ENCODE results near the gene CDKAL1.

Gene CDKAL1

GRCh38 chr6:21274851-21275250, 740.6 kb downstream of the CDKAL1 start:
- Histone ChIP-seq H2BK12ac (ENCODE audit: low read length in 2 of 2) (no peak overlapping the region), H3K36me3 (ENCODE audit: control insufficient read depth in 1 of 2, insufficient read depth in 2 of 2, low read depth in 1 of 2, low read length in 2 of 2) (no peaks in the 10 kb centered on the region), H4K91ac (ENCODE audit: low read length) (no peak overlapping the region), H2AFZ (ENCODE audit: low read depth, low read length) (no peak overlapping the region), H3K4me2 (ENCODE audit: low read length, poor library complexity, severe bottlenecking) (no peak overlapping the region), H3K27ac (ENCODE audit: low read length, poor library complexity, severe bottlenecking) (no peak overlapping the region), H3K14ac (ENCODE audit: low read length in 2 of 2) (no peak overlapping the region), H3K9ac (ENCODE audit: low read length) (no peak overlapping the region), H3K4me3 (ENCODE audit: insufficient read depth in 1 of 2, low read depth in 1 of 2, low read length in 2 of 2) (no peak overlapping the region), H2BK5ac (ENCODE audit: low read depth, low read length, poor library complexity, severe bottlenecking) (no peak overlapping the region), H3K9me3 (ENCODE audit: control insufficient read depth, low read length) (peaks cover 12% of the 10 kb centered on the region), H2BK120ac (ENCODE audit: low read depth, low read length) (no peak overlapping the region), H3K18ac (ENCODE audit: low read depth in 1 of 2, low read length in 2 of 2) (no peak overlapping the region), H2BK15ac (ENCODE audit: low read depth, poor library complexity, severe bottlenecking) (no peak overlapping the region), H3K27me3 (ENCODE audit: control insufficient read depth in 1 of 2, insufficient read depth in 1 of 2, low read length in 2 of 2) (no peaks in the 10 kb centered on the region), H3K4me1 (ENCODE audit: control insufficient read depth, insufficient read depth, low read depth, low read length) (no peaks in the 10 kb centered on the region), H3K23ac (ENCODE audit: low read length in 2 of 2) (no peak overlapping the region), H3K79me1 (replicated peaks; ENCODE audit: low read length, poor library complexity, severe bottlenecking) (no peaks in the 10 kb centered on the region), H2AK5ac (ENCODE audit: low read length, severe bottlenecking) (no peak overlapping the region), H3K4ac (ENCODE audit: low read depth in 1 of 2, low read length in 2 of 2) (no peak overlapping the region), H4K8ac (ENCODE audit: low read length) (no peak overlapping the region)
- 88% methylated on average over 6 of the region's 6 CpGs for WGBS
- no peak for DNase-seq

GRCh38 chr6:21277601-21278374, 743.5 kb downstream of the CDKAL1 start:
- no peak overlapping the region for H3K4me2 ChIP-seq (ENCODE audit: low read length, poor library complexity, severe bottlenecking)
- no peak overlapping the region for H2AK5ac ChIP-seq (ENCODE audit: low read length, severe bottlenecking)
- H3K27me3 ChIP-seq (ENCODE audit: control insufficient read depth in 1 of 2, insufficient read depth in 1 of 2, low read length in 2 of 2): no peaks in the 10 kb centered on the region
- no peak overlapping the region for H2BK12ac ChIP-seq (ENCODE audit: low read length in 2 of 2)
- H3K79me1 ChIP-seq (replicated peaks; ENCODE audit: low read length, poor library complexity, severe bottlenecking): no peaks in the 10 kb centered on the region
- no peak overlapping the region for H3K4ac ChIP-seq (ENCODE audit: low read depth in 1 of 2, low read length in 2 of 2)
- H4K91ac ChIP-seq (ENCODE audit: low read length): no peak overlapping the region
- H4K8ac ChIP-seq (ENCODE audit: low read length): no peak overlapping the region
- peak overlapping the region in 1 of 2 experiments; percentile 36 for H3K4me3 ChIP-seq (ENCODE audit: insufficient read depth in 1 of 2, low read depth in 1 of 2, low read length in 2 of 2)
- no peak overlapping the region for H2BK120ac ChIP-seq (ENCODE audit: low read depth, low read length)
- WGBS: 62% methylated on average over 5 of the region's 7 CpGs
- DNase-seq: no peak
- H3K14ac ChIP-seq (ENCODE audit: low read length in 2 of 2): no peak overlapping the region
- H2BK15ac ChIP-seq (ENCODE audit: low read depth, poor library complexity, severe bottlenecking): no peak overlapping the region
- H2BK5ac ChIP-seq (ENCODE audit: low read depth, low read length, poor library complexity, severe bottlenecking): no peak overlapping the region
- H3K9ac ChIP-seq (ENCODE audit: low read length): peak overlapping the region; percentile 14
- peaks cover 9% of the 10 kb centered on the region for H3K9me3 ChIP-seq (ENCODE audit: control insufficient read depth, low read length)
- H3K36me3 ChIP-seq (ENCODE audit: control insufficient read depth in 1 of 2, insufficient read depth in 2 of 2, low read depth in 1 of 2, low read length in 2 of 2): no peaks in the 10 kb centered on the region
- no peaks in the 10 kb centered on the region for H3K4me1 ChIP-seq (ENCODE audit: control insufficient read depth, insufficient read depth, low read depth, low read length)
- no peak overlapping the region for H3K18ac ChIP-seq (ENCODE audit: low read depth in 1 of 2, low read length in 2 of 2)
- no peak overlapping the region for H3K27ac ChIP-seq (ENCODE audit: low read length, poor library complexity, severe bottlenecking)
- H2AFZ ChIP-seq (ENCODE audit: low read depth, low read length): no peak overlapping the region
- no peak overlapping the region for H3K23ac ChIP-seq (ENCODE audit: low read length in 2 of 2)

DNA sequence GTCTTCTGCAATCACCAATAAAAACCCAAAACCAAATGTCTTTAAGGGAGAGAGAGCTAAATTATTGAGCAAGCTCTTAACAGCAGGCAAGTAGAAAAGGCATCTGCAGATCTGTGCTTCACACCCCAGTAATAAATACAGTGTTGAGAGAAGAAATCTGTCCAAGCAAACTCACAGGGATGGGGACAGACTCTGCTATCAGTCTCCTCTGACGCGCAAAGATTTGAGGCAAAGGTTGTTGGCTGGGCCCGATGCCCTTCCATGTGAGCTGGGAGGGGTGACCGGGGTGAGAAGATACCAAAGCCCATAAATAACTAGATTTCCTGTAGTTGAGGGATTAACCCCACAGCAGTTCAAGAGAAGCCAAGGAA, 744.1 kb downstream of the CDKAL1 start:
- Histone ChIP-seq H3K18ac (ENCODE audit: low read depth in 1 of 2, low read length in 2 of 2) (no peak overlapping the region), H3K9ac (ENCODE audit: low read length) (peak overlapping the region; percentile 14), H3K9me3 (ENCODE audit: control insufficient read depth, low read length) (peaks cover 3% of the 10 kb centered on the region), H3K27me3 (ENCODE audit: control insufficient read depth in 1 of 2, insufficient read depth in 1 of 2, low read length in 2 of 2) (no peaks in the 10 kb centered on the region), H3K4me3 (ENCODE audit: insufficient read depth in 1 of 2, low read depth in 1 of 2, low read length in 2 of 2) (no peak overlapping the region), H3K4ac (ENCODE audit: low read depth in 1 of 2, low read length in 2 of 2) (no peak overlapping the region), H3K27ac (ENCODE audit: low read length, poor library complexity, severe bottlenecking) (no peak overlapping the region), H4K8ac (ENCODE audit: low read length) (no peak overlapping the region), H4K91ac (ENCODE audit: low read length) (no peak overlapping the region), H3K4me2 (ENCODE audit: low read length, poor library complexity, severe bottlenecking) (no peak overlapping the region), H3K36me3 (ENCODE audit: control insufficient read depth in 1 of 2, insufficient read depth in 2 of 2, low read depth in 1 of 2, low read length in 2 of 2) (no peaks in the 10 kb centered on the region), H3K14ac (ENCODE audit: low read length in 2 of 2) (no peak overlapping the region), H2AFZ (ENCODE audit: low read depth, low read length) (no peak overlapping the region), H2BK120ac (ENCODE audit: low read depth, low read length) (no peak overlapping the region), H2BK12ac (ENCODE audit: low read length in 2 of 2) (no peak overlapping the region), H2BK5ac (ENCODE audit: low read depth, low read length, poor library complexity, severe bottlenecking) (no peak overlapping the region), H2BK15ac (ENCODE audit: low read depth, poor library complexity, severe bottlenecking) (no peak overlapping the region), H3K4me1 (ENCODE audit: control insufficient read depth, insufficient read depth, low read depth, low read length) (no peaks in the 10 kb centered on the region), H3K23ac (ENCODE audit: low read length in 2 of 2) (no peak overlapping the region), H3K79me1 (replicated peaks; ENCODE audit: low read length, poor library complexity, severe bottlenecking) (no peaks in the 10 kb centered on the region), H2AK5ac (ENCODE audit: low read length, severe bottlenecking) (no peak overlapping the region)
- WGBS: 85% methylated on average over 3 of the region's 4 CpGs
- DNase-seq: no peak

- Histone ChIP-seq H3K36me3 (ENCODE audit: control insufficient read depth in 1 of 2, insufficient read depth in 2 of 2, low read depth in 1 of 2, low read length in 2 of 2) (no peaks in the 10 kb centered on the region), H3K9me3 (ENCODE audit: control insufficient read depth, low read length) (no peaks in the 10 kb centered on the region), H3K27me3 (ENCODE audit: control insufficient read depth in 1 of 2, insufficient read depth in 1 of 2, low read length in 2 of 2) (no peaks in the 10 kb centered on the region), H2BK5ac (ENCODE audit: low read depth, low read length, poor library complexity, severe bottlenecking) (no peak overlapping the region), H4K91ac (ENCODE audit: low read length) (no peak overlapping the region), H3K4me1 (ENCODE audit: control insufficient read depth, insufficient read depth, low read depth, low read length) (no peaks in the 10 kb centered on the region), H2BK12ac (ENCODE audit: low read length in 2 of 2) (no peak overlapping the region), H3K14ac (ENCODE audit: low read length in 2 of 2) (no peak overlapping the region), H3K23ac (ENCODE audit: low read length in 2 of 2) (no peak overlapping the region), H2BK120ac (ENCODE audit: low read depth, low read length) (peak overlapping the region; percentile 39), H2AK5ac (ENCODE audit: low read length, severe bottlenecking) (no peak overlapping the region), H3K79me1 (replicated peaks; ENCODE audit: low read length, poor library complexity, severe bottlenecking) (no peaks in the 10 kb centered on the region), H3K18ac (ENCODE audit: low read depth in 1 of 2, low read length in 2 of 2) (no peak overlapping the region), H2AFZ (ENCODE audit: low read depth, low read length) (no peak overlapping the region), H3K27ac (ENCODE audit: low read length, poor library complexity, severe bottlenecking) (no peak overlapping the region), H4K8ac (ENCODE audit: low read length) (no peak overlapping the region), H2BK15ac (ENCODE audit: low read depth, poor library complexity, severe bottlenecking) (no peak overlapping the region), H3K9ac (ENCODE audit: low read length) (no peak overlapping the region), H3K4ac (ENCODE audit: low read depth in 1 of 2, low read length in 2 of 2) (no peak overlapping the region), H3K4me2 (ENCODE audit: low read length, poor library complexity, severe bottlenecking) (no peak overlapping the region), H3K4me3 (ENCODE audit: insufficient read depth in 1 of 2, low read depth in 1 of 2, low read length in 2 of 2) (no peak overlapping the region)
- no peak for DNase-seq
- 89% methylated on average over 5 of the region's 5 CpGs for WGBS
Measured at GRCh38 chr6:21279619-21280018, 745.4 kb downstream of the CDKAL1 start.

Measured in mesenchymal stem cell (in vitro differentiated cells and primary cell).